ENCODE data around the gene KRTCAP2.
"Not testable (repeated sequence)": the region's sequence is repeated elsewhere in the genome, so short reads cannot be mapped to it uniquely, and the experiment has no call there.

The KRTCAP2 gene

GRCh38 chr1:155160128-155160527 lies 13.0 kb downstream of the KRTCAP2 start:
- H3K4me3 ChIP-seq (ENCODE audit: low read depth, low read length), result no peak overlapping the region
- DNase-seq (ENCODE audit: low read depth), result no peak
- TF ChIP-seq CTCF (IDR thresholded peaks at IDR 0.05; ENCODE audit: control insufficient read depth, extremely low read depth, insufficient read depth), result no peak

- DNase-seq (ENCODE audit: low read depth), result no peak
- TF ChIP-seq CTCF (IDR thresholded peaks at IDR 0.05; ENCODE audit: control insufficient read depth, extremely low read depth, insufficient read depth), result no peak
- no peak overlapping the region for H3K4me3 ChIP-seq (ENCODE audit: low read depth, low read length)
These were observed 14.1 kb downstream of the KRTCAP2 start for GRCh38 chr1:155158991-155159390.

GRCh38 chr1:155155996-155156643 lies 17.0 kb downstream of the KRTCAP2 start:
- H3K4me3 ChIP-seq (ENCODE audit: low read depth, low read length); DNase-seq (ENCODE audit: low read depth): not testable (repeated sequence)

GRCh38 chr1:155145491-155145890 lies 27.6 kb downstream of the KRTCAP2 start:
- DNase-seq (ENCODE audit: low read depth), result no peak
- no peak overlapping the region for H3K4me3 ChIP-seq (ENCODE audit: low read depth, low read length)
- no peak for TF ChIP-seq CTCF (IDR thresholded peaks at IDR 0.05; ENCODE audit: control insufficient read depth, extremely low read depth, insufficient read depth)

- no peak overlapping the region for H3K4me3 ChIP-seq (ENCODE audit: low read depth, low read length)
- no peak for DNase-seq (ENCODE audit: low read depth)
- no peak for TF ChIP-seq CTCF (IDR thresholded peaks at IDR 0.05; ENCODE audit: control insufficient read depth, extremely low read depth, insufficient read depth)
These were observed 31.4 kb downstream of the KRTCAP2 start for GRCh38 chr1:155141749-155142148.

- no peak for TF ChIP-seq CTCF (IDR thresholded peaks at IDR 0.05; ENCODE audit: control insufficient read depth, extremely low read depth, insufficient read depth)
- H3K4me3 ChIP-seq (ENCODE audit: low read depth, low read length), result peak overlapping the region; percentile 75
These were observed 32.5 kb downstream of the KRTCAP2 start for GRCh38 chr1:155140630-155140953.

GRCh38 chr1:155139895-155140629 lies 33.0 kb downstream of the KRTCAP2 start, which contains the start of gene DPM3:
DPM3 (minus strand) TSS chr1:155140531; CDS start chr1:155140240, 291 bp downstream.
- TF ChIP-seq CTCF (IDR thresholded peaks at IDR 0.05; ENCODE audit: control insufficient read depth, extremely low read depth, insufficient read depth), result no peak
- DNase-seq (ENCODE audit: low read depth), result no peak
- H3K4me3 ChIP-seq (ENCODE audit: low read depth, low read length), result peak within 1 kb of the TSS; percentile 75

More at GRCh38 chr1:155140630-155140953, 32.5 kb downstream of the KRTCAP2 start:
- no peak for DNase-seq (ENCODE audit: low read depth)

All from LNCaP clone FGC (cell line).